CD4-positive, alpha-beta T cell treated with Interleukin-17A for 4 hours (primary cell): ENCODE results near the gene SMPDL3B.
"Not testable (repeated sequence)": the region's sequence is repeated elsewhere in the genome, so short reads cannot be mapped to it uniquely, and the experiment has no call there.

Experiments
- DNase-seq: peaks from one replicate; pipeline ENCODE4 v3.0.0-alpha.2; 2020; ENCODE audit warnings: mixed read lengths

The SMPDL3B gene

DNA sequence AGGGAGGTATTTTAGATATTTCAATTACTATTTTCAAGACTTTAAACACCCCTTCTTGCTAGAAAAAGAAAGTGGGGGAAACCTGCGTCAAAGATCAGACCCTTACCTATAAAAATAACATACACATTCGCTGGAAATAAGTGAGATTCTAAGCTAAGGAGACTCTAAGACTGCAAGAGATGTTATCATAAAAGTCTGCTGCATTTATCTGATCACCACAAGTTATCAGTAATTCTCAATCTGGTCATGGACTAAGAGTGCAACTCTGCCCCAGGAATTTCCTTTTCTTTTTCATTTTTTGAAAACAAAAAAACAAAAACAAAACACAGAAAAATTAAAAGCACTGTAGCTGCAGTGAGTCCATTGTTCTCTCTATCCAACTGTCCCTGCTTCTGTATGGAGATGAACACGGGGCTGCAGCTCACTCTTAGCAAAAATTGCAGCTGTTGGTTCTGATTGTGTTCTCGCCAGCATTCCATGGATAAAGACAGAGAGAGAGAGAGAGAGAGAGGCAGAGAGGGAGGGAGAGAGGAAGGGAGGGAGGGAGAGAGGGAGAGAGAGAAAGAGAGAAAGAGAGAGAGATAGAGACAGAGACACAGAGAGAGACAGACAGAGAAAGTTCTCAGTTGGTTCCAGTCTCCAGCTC, 39.1 kb downstream of the SMPDL3B start:
- DNase-seq = no peak

DNA sequence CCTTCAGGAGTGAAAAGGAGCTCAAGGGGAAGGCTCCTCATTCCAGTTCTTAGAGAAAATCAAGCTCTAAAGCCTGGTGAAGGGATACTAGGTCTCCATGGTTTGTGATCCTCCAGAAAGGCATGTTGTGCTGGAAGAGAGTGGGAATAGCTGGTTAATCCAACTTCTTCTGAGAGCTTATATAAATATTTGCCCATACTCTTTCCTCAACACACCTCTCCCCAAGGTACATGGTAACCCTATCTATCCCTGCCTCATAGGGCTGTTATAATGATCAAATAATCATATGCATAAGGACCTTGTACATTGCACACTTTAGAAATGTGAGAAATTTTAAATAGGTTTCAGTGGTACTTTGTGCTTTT, 39.6 kb downstream of the SMPDL3B start:
- DNase-seq = no peak

DNA sequence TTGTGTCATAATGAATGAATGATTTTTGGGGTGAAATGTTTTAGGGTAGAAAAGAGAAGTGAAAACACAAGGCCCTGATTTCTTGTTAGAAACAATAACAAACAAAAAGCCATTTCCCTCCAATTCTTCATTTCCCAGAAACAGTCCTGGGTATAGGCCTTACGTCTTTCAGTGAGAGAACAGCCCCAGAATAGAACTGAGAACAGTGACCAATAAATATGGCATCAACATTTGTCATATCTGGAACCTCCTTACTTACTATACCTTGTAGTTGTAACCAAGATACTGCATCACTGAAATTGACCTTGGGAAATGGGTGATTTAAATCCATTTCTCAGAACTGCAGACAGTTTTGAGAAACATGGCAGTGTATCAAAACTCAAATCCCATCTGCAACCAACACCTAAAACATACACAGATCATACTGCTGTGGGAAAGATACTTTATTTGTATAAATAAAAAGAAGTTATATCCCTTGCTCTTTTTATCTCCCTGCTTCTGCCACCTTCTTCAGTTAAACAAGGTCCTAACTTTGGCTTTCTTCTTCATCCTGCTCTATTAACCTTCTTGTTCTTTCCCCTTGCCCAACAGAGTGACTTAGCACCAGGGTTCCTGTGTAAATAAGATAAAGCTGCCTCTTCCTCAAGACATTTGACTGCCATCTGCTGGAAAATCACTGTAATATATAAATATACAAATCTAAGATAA, 44.5 kb downstream of the SMPDL3B start:
- DNase-seq = no peak

DNA sequence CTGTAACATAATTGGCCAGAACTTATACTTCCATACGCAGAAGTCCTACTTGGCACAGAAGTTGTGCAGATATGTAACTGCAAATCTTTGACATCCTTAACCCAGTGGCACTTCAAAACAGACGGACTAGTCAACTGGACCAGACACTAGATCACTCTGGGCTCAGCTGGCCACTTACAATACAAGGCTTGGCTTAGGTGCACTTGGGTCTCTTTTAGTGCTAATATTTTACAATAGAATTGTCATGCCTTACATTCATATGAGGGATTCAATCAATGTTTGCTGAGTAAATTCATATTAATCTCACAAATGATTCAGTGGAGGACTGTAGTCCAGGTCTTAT, 45.0 kb downstream of the SMPDL3B start:
- no peak for DNase-seq

DNA sequence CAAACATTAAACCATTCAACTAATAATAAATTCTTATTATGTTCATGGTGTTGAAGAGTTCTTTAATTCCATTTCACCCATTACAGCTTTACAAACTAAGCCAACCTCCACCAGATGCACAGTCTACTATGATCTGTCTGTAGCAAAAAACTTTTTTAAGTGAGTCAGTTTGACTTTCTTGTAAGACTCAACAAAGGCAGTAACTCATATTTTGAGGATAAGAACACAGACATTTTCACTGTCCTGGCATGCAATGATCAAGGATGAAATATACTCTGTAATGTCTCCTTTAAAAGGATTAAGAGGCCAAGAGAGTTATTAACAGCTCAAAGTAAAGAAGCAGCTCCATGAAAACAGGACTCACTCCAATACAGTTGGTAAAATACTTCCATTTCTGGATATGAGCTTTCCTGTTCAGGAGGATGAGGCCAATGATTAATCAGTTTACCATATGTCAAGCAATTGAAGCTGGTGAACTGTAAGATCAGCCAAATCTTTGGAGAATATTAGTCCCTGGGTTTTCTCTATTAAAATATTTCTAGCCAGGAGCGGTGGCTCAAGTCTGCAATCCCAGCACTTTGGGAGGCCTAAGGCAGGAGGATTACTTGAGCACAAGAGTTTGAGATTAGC, 45.5 kb downstream of the SMPDL3B start:
- no peak for DNase-seq

DNA sequence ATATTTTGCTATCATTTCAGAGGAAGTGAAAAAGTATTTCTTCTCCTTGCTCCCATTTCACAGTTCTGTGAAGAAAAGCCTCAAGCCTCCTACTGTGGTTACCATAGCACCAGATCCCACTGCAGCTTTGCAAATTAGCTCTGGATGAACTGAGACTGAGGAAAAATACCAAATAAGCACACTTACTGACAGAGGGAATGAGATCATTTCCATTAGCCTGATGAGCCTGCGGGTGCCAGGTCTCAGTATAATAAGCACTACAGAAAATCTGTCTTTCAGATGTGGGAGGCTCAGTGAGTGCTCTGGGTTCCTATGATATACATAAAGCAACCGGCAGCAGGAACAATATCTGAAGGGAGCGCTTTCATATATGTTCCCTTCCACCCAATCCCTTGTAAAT, 46.3 kb downstream of the SMPDL3B start:
- no peak for DNase-seq

DNA sequence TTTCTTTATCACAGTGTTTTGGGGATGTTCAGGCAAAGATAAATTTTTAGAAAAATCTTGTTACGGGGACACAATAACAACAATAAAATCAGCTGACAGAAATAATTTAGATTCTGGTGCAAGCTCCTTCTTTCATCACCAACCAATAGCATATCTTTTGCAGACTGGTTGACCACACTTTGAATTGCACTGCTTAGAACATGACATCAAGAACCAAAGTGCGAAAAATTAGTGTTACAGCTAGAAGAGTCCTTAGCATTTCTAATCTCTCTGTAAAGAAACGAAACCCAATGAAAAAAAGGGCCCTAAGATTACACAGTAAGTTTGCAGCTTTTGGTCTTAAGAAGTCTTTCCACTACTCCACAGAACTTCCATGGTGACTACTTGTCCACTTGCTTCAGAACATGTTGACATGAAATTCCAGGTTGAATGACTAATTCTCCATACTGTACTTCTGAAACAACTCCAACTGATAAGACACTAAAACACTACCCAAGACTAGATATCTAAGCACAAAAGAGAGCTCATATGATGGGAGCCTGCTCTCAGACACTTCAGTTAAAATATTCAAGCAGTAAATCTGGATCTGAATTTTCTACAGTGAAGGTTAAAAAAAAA, 56.2 kb downstream of the SMPDL3B start:
- no peak for DNase-seq

DNA sequence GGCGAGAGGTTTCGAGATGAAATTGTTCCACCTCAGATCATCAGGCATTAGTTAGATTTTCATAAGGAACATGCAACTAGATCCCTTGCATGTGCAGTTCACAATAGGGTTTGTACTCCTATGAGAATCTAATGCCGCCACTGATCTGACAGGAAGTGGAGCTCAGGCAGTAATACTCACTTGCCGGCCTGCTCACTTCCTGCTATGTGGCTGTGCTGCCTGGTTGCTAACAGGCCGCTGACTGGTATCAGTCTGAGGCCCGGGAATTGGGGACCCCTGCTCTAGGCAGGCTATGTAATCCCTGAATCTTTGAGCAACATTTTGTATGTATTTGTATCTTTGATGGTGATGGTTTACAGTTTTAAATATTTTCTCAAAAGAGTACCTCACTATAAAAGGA, 57.5 kb downstream of the SMPDL3B start:
- peak; percentile 74 for DNase-seq

DNA sequence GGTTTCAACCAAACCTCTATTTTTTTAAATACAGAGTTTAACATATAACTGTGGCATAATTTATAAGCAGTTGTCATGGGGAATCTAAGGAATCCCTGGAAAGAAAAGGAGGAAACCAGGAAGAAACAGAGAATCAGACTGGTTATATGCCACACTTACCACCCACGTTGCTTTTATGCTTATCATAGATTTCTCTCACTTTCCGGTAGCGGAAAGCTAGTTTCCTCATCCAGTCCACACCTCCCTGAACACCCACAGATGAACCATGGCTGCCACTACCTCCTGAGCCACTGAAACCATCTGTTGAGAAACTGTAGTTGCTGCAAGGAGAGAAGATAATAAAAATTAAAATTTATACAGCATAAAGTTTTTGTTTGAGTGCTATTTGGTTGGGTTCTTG, 58.4 kb downstream of the SMPDL3B start:
- DNase-seq = peak; percentile 32

DNA sequence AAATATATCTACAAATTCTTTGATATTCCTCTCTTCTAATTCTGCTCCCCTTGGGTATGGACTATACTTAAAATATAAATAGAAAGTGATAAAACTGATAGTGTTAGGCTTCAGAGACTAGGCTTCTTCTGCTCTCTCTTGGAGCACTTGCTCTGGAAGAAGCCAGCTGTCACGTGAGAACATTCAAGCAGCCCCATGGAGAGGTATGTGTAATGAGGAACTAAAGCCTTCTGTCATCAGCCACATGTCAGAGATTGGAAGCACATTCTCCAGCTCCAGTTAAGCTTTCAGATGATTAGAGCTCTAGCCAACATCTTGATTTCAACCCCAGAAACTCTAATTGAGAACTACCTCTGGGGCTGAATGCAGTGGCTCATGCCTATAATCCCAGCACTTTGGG, 59.3 kb downstream of the SMPDL3B start:
- DNase-seq = no peak

DNA sequence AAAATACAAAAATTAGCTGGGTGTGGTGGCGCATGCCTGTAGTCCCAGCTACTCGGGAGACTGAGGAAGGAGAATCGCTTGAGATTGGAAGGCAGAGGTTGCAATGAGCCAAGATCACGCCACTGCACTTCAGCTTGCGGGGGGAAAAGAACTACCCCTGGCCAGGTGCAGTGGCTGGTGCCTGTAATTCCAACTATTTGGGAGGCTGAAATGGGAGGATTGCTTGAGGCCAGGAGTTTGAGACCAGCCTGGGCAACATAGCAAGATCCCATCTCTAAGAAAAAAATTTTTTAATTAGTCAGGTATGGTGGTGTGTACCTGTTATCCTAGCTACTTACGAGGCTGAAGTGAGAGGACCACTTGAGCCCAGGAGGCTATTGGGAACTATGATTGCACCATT, 59.7 kb downstream of the SMPDL3B start:
- not testable (repeated sequence) for DNase-seq

DNA sequence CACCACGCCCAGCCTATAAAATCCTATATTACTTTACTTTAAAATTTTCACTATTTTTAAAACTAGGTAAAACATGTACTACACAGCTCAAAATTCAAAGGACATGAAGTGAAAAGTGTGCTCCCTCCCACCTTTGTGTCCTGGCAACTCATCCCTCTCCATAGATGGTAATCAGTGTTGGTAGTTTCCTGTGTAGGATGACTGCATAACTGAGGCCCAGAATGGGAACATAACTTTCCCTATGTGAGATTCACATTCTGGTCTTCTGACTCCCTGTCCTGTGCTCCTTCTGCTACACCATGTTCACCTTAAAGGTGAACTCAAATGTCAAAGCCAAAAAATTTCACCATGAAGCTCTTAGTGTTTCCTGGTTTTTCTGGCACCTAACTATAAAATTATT, 64.3 kb downstream of the SMPDL3B start:
- DNase-seq = no peak

DNA sequence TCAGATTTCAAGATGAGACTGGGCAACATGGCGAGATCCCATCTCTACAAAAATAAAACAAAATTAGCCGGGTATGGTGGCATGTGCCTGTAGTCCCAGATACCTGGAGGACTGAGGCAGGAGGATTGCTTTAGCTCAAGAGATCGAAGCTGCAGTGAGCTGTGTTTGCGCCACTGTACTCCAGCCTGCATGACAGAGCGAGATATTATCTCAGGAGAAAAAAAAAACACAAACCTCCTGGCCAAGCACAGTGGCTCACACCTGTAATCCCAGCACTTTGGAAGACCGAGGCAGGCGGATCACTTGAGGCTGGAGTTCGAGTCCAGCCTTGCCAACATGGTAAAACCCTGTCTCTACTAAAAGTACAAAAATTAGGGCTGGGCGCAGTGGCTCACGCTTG, 67.8 kb downstream of the SMPDL3B start:
- no peak for DNase-seq

DNA sequence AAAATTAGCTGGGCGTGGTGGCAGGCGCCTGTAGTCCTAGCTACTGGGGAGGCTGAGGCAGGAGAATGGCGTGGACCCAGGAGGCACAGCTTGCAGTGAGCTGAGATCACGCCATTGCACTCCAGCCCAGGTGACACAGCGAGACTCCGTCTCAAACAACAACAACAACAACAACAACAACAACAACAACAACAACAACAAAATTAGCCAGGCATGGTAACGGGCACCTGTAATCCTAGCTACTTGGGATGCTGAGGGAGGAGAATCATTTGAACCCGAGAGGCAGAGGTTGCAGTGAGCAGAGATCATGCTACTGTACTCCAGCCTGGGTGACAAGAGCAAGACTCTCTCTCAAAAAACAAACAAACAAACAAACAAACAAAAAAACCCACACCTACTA, 68.3 kb downstream of the SMPDL3B start:
- DNase-seq = not testable (repeated sequence)
